IMR-90 (cell line): ENCODE data around the gene RCL1.

Experiments used
- BHLHE40 ChIP-seq: fragments of 150-350 bp; IDR thresholded peaks from 2 replicates; pipeline ENCODE4 v1.6.1; 2016; ENCODE audit warnings: mild to moderate bottlenecking, low read depth, low read length
- CEBPB ChIP-seq: IDR thresholded peaks from 2 replicates; pipeline ENCODE4 v1.6.1; 2012; ENCODE audit warnings: low read depth, low read length, improper control_type of control experiment
- FOS ChIP-seq: fragments of 150-350 bp; IDR thresholded peaks from 2 replicates; pipeline ENCODE4 v1.6.1; 2016; ENCODE audit warnings: low read depth, low read length
- MAFK ChIP-seq: IDR thresholded peaks from 2 replicates; pipeline ENCODE4 v1.6.1; 2012; ENCODE audit warnings: low read depth, low read length, improper control_type of control experiment
- MAZ ChIP-seq: IDR thresholded peaks from 2 replicates; pipeline ENCODE4 v1.6.1; 2012; ENCODE audit warnings: low read depth, mild to moderate bottlenecking, low read length, improper control_type of control experiment, moderate library complexity, borderline replicate concordance
- MXI1 ChIP-seq: IDR thresholded peaks from 2 replicates; pipeline ENCODE4 v1.6.1; 2012; ENCODE audit warnings: low read depth, mild to moderate bottlenecking, low read length, moderate library complexity, borderline replicate concordance
- POLR2A ChIP-seq: IDR thresholded peaks from 2 replicates; pipeline ENCODE4 v1.6.1; 2012; ENCODE audit warnings: mild to moderate bottlenecking, low read depth, low read length
- RAD21 ChIP-seq: IDR thresholded peaks from 2 replicates; pipeline ENCODE4 v1.6.1; 2012; ENCODE audit warnings: low read length, improper control_type of control experiment
- RCOR1 ChIP-seq: IDR thresholded peaks from 2 replicates; pipeline ENCODE4 v1.6.1; 2012; ENCODE audit warnings: mild to moderate bottlenecking, low read length, improper control_type of control experiment; ENCODE audit not compliant: insufficient replicate concordance
- RFX5 ChIP-seq: IDR thresholded peaks from 2 replicates; pipeline ENCODE4 v1.8.0; 2012; ENCODE audit warnings: low read depth, mild to moderate bottlenecking, low read length, moderate library complexity
- SMC3 ChIP-seq: fragments of 150-350 bp; IDR thresholded peaks from 2 replicates; pipeline ENCODE4 v1.6.1; 2016; ENCODE audit warnings: low read depth, mild to moderate bottlenecking, antibody characterized with exemption, low read length, moderate library complexity
- TF ChIP-seq, protein P1 (sequence below): conservative IDR thresholded peaks from 2 replicates; pipeline ENCODE4 v1.5.1; 2012; ENCODE audit warnings: mild to moderate bottlenecking, low read depth, low read length, improper control_type of control experiment
- TF ChIP-seq, protein P2 (sequence below): fragments of 150-350 bp; IDR thresholded peaks from 2 replicates; pipeline ENCODE4 v1.6.1; 2017; ENCODE audit warnings: mild to moderate bottlenecking, antibody characterized with exemption, low read length, low read depth

DNA sequence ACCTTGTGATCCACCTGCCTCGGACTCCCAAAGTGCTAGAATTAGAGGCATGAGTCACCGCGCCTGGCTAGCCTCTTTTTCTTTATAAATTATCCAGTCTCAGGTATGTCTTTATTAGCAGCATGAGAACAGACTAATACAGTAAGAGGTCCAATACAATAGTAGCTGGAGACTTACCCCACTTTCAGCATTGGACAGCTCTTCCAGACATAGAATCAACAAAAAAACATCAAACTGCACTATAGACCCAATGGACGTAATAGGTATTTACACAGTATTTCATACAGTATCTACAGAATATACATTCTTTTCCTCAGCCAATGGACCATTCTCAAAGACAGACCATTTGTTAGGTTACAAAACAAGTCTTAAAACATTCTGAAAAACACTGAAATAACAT lies 6.1 kb upstream of the RCL1 start:
- TF ChIP-seq MAFK = no peak
- TF ChIP-seq, protein P1, sequence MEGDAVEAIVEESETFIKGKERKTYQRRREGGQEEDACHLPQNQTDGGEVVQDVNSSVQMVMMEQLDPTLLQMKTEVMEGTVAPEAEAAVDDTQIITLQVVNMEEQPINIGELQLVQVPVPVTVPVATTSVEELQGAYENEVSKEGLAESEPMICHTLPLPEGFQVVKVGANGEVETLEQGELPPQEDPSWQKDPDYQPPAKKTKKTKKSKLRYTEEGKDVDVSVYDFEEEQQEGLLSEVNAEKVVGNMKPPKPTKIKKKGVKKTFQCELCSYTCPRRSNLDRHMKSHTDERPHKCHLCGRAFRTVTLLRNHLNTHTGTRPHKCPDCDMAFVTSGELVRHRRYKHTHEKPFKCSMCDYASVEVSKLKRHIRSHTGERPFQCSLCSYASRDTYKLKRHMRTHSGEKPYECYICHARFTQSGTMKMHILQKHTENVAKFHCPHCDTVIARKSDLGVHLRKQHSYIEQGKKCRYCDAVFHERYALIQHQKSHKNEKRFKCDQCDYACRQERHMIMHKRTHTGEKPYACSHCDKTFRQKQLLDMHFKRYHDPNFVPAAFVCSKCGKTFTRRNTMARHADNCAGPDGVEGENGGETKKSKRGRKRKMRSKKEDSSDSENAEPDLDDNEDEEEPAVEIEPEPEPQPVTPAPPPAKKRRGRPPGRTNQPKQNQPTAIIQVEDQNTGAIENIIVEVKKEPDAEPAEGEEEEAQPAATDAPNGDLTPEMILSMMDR = no peak
- no peak for TF ChIP-seq FOS
- no peak for TF ChIP-seq POLR2A
- no peak for TF ChIP-seq RAD21
- no peak for TF ChIP-seq CEBPB
- TF ChIP-seq MXI1 = no peak
- no peak for TF ChIP-seq RCOR1
- TF ChIP-seq, protein P2, sequence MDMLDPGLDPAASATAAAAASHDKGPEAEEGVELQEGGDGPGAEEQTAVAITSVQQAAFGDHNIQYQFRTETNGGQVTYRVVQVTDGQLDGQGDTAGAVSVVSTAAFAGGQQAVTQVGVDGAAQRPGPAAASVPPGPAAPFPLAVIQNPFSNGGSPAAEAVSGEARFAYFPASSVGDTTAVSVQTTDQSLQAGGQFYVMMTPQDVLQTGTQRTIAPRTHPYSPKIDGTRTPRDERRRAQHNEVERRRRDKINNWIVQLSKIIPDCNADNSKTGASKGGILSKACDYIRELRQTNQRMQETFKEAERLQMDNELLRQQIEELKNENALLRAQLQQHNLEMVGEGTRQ = no peak
- TF ChIP-seq SMC3 = no peak
- no peak for TF ChIP-seq MAZ
- TF ChIP-seq BHLHE40 = no peak
- no peak for TF ChIP-seq RFX5
